Activated CD4-positive, alpha-beta memory T cell treated with anti-CD3 and anti-CD28 coated beads, Interleukin-2, amount 10 ng/mL, durations not matched to agents 7 days and 5 days (primary cell): ENCODE data around the gene SRSF3. TPM values are rescaled to one million over a fixed set of nuclear protein-coding genes. Genes with fewer than 3 reads are reported as not detected.
"Not testable (repeated sequence)": the region's sequence is repeated elsewhere in the genome, so short reads cannot be mapped to it uniquely, and the experiment has no call there.

Experiments used
- CTCF ChIA-PET: fragments of 350-600 bp; sonication (Branson Sonifier 250); formaldehyde crosslinking; loops from one replicate; lab custom pipeline; 2021; ENCODE audit warnings: antibody characterized with exemption, inconsistent platforms; lab: Charles Lee
- POLR2A ChIA-PET: fragments of 350-600 bp; sonication (Branson Sonifier 250); formaldehyde crosslinking; loops from one replicate; lab custom pipeline; 2021; ENCODE audit warnings: antibody characterized with exemption; lab: Charles Lee
- DNase-seq: peaks from one replicate; pipeline ENCODE4 v3.0.0-alpha.2; 2020
- H3K27ac Mint-ChIP-seq: one replicate; pipeline ENCODE4 v1.8.0; 2021; ENCODE audit warnings: mild to moderate bottlenecking, mixed read lengths
- H3K27me3 Mint-ChIP-seq: one replicate; pipeline ENCODE4 v1.8.0; 2021; ENCODE audit warnings: mixed read lengths
- H3K36me3 Mint-ChIP-seq: one replicate; pipeline ENCODE4 v1.8.0; 2021; ENCODE audit warnings: low read depth, mixed read lengths
- H3K4me1 Mint-ChIP-seq: one replicate; pipeline ENCODE4 v1.8.0; 2021; ENCODE audit warnings: mixed read lengths
- H3K4me3 Mint-ChIP-seq: one replicate; pipeline ENCODE4 v1.8.0; 2021; ENCODE audit warnings: mild to moderate bottlenecking, mixed read lengths
- H3K9me3 Mint-ChIP-seq: one replicate; pipeline ENCODE4 v1.8.0; 2021; ENCODE audit warnings: mixed read lengths
- total RNA-seq, 2 experiments: library from RNA; stranded (reverse); gene quantifications; one replicate each; pipeline ENCODE4 v1.2.3, GENCODE V29; 2021

SRSF3 gene
- total RNA-seq, 2 experiments from 2014 or later: 384 to 385 TPM

DNA sequence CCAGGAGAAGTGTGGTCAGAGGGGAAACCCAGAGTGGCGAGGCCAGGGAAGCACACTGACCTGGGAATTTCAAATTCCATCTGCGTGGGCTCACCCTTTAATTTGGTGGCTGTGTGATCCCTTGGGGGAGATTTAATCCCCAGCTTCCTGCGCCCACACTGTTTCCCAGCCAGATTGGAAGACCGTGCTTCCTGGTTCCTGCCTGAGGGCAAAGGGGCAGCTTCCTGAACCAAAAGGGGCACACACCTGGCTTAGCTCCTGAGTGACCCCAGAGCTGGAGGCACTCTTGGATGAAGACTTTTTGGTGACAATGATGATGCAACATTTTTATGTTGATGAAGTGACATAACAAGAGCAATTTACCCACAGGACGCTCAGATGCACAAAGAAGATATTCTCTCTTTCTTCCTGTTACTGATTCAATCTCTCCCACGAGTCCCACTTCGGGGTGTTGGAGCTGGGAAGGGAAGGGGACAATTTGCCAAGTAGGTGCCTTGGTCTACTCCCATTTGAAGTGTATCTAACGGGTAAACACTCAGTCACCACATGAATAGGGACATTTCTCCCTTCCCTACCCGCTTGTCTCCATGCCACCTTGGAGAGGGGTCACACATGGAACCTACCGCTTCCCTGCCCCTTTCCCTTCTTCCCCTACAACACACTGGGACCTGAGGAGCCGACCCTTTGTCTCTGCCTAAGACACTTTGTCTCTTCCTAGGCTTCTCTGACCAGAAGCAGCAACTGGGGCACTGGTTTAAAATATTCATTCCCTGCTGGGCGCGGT lies 55.7 kb downstream of the SRSF3 start:
- ChIA-PET POLR2A (no interaction called here), CTCF (interaction anchor here (1.0 kb wide), 1 partner anchor 109 kb away, joined by 3 read pairs; no protein-coding TSS in a partner anchor)
- H3K27ac Mint-ChIP-seq: no peak overlapping the region
- H3K36me3 Mint-ChIP-seq: no peaks in the 10 kb centered on the region
- H3K4me3 Mint-ChIP-seq: no peak overlapping the region
- DNase-seq: no peak
- peaks cover 36% of the 10 kb centered on the region for H3K27me3 Mint-ChIP-seq
- no peaks in the 10 kb centered on the region for H3K4me1 Mint-ChIP-seq
- H3K9me3 Mint-ChIP-seq: no peaks in the 10 kb centered on the region

DNA sequence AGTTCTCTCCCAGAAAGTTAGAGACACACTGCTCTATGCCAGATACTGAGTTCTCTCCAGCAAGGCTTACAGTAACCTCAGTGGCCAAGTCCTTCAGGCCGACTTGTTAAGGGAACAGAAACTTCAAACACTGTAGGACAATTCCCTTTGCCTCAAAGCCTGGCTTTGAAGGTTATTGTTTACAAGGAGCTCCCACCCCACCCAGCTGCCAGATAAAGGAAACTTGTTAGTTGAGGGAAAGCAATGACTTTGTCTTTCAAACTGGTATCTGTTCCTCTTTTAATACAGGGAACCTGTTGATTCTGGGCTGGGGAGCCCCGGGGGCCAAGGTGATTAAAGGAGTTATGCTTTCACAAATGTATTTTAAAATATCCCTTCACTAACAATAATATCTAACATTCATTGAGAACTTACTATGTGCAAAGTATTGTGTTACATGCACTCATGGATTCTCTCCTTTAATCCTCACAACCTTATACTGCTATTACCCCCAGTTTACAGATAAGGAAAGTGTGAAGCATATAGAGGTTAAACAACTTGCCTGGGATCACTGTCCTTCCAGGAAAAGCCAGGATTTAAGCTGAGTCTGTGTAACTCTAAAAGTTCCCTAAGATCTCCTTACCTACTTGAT lies 56.8 kb downstream of the SRSF3 start:
- Mint-ChIP-seq H3K27ac (no peak overlapping the region), H3K4me3 (no peak overlapping the region), H3K27me3 (peaks cover 46% of the 10 kb centered on the region), H3K36me3 (no peaks in the 10 kb centered on the region), H3K4me1 (no peaks in the 10 kb centered on the region), H3K9me3 (no peaks in the 10 kb centered on the region)
- no peak for DNase-seq
- ChIA-PET CTCF (no interaction called here), POLR2A (no interaction called here)

DNA sequence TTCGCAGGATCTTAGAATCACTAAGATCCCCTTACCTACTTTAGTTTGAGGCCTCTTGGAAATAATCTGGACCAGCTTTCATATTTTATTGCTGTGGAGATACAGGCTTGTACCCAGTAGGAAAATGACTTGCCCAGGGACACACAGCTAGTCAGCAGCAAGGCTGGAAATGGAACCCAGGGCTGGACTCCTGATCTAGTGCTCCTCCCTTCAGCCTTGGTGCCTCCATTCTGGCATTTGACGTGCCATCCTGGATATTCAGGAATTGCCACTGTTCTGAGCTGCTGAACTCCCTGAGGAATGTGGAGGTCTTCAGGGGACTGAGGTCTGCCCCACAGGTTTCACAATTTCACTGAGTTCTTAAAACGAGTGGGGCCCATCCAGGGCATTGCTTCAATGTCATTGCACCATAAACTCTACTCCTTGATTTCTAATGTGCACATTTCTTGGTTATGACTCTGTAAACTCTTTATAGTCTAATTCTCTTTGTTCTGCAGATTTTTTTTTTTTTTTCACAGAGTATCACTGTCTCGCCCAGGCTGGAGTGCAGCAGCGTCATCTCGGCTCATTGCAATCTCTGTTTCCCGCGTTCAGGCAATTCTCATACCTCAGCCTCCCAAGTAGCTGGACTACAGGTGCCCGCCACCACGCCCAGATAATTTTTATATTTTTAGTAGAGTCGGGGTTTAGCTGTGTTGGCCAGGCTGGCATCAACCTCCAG lies 57.7 kb downstream of the SRSF3 start:
- CTCF ChIA-PET: no interaction called here
- no peak overlapping the region for H3K27ac Mint-ChIP-seq
- POLR2A ChIA-PET: no interaction called here

DNA sequence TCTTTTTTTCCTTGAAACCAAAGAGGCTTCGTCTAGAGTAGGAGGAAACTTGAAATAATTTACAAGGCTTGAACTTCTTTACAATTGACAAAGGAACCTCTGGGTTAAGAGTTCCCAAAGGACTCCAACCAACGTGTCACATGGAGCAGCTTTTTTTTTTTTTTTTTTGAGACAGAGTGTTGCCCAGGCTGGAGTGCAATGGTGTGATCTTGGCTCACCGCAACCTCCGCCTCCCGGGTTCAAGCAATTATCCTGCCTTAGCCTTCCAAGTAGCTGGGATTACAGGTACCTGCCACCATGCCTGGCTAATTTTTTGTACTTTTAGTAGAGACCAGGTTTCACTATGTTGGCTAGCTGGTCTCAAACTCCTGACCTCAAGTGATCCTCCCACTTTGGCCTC lies 60.3 kb downstream of the SRSF3 start:
- not testable (repeated sequence) for H3K36me3 Mint-ChIP-seq, H3K9me3 Mint-ChIP-seq, H3K27ac Mint-ChIP-seq, H3K4me1 Mint-ChIP-seq, H3K4me3 Mint-ChIP-seq, DNase-seq
- ChIA-PET CTCF (interaction anchor here (1.1 kb wide), 1 partner anchor 128 kb away, joined by 3 read pairs; no protein-coding TSS in a partner anchor), POLR2A (interaction anchor here (1.4 kb wide), 1 partner anchor 11 kb away, joined by 4 read pairs; no protein-coding TSS in a partner anchor)
- peaks cover 62% of the 10 kb centered on the region for H3K27me3 Mint-ChIP-seq

More for the DNA sequence above, 57.7 kb downstream of the SRSF3 start:
- Mint-ChIP-seq H3K4me1 (no peaks in the 10 kb centered on the region), H3K4me3 (no peak overlapping the region), H3K27me3 (peaks cover 51% of the 10 kb centered on the region), H3K9me3 (no peaks in the 10 kb centered on the region), H3K36me3 (no peaks in the 10 kb centered on the region)
- no peak for DNase-seq

Other genes starting within 250 kb of the SRSF3 start
- gene ETV7, start 206.7 kb upstream of the SRSF3 start, total RNA-seq: 10 to 100 TPM; 20.7 to 21.9 TPM
- under 1 TPM in 1 of 2 experiments, not detected in 1; 0.35 TPM for gene PXT1, start 151.5 kb upstream of the SRSF3 start, total RNA-seq
- 10 to 100 TPM; 60.7 to 63.6 TPM for gene KCTD20, start 151.4 kb upstream of the SRSF3 start, total RNA-seq
- gene STK38, start 46.9 kb upstream of the SRSF3 start, total RNA-seq: 10 to 100 TPM; 88.9 to 93.2 TPM
- 100 to 1,000 TPM; 107 to 109 TPM for gene CDKN1A, start 84.4 kb downstream of the SRSF3 start, total RNA-seq
- under 1 TPM; 0.15 to 0.25 TPM for gene RAB44, start 103.5 kb downstream of the SRSF3 start, total RNA-seq
- gene CPNE5, start 245.1 kb downstream of the SRSF3 start, total RNA-seq: 1 to 10 TPM; 4.0 TPM